ENCODE data around the gene LRG1. TPM values are rescaled to one million over a fixed set of nuclear protein-coding genes. Genes with fewer than 3 reads are reported as not detected.

LRG1 gene
- total RNA-seq: 2.1 TPM in 1 of 2 replicates, not detected in the other

GRCh38 chr19:4539693-4540581 lies at the start of gene LRG1:
Gene LRG1 (minus strand): TSS chr19:4540036. CDS start chr19:4540013, 23 bp downstream.

GRCh38 chr19:4559569-4559968 lies 19.7 kb upstream of the LRG1 start, which contains the start of gene SEMA6B:
Gene SEMA6B (minus strand): TSS chr19:4559684. CDS start chr19:4558457, 1,227 bp downstream.

GRCh38 chr19:4534836-4535658 lies 4.8 kb downstream of the LRG1 start, which contains the start of gene PLIN5:
Gene PLIN5 (minus strand): TSS chr19:4535224. CDS start chr19:4534074, 1,150 bp downstream.

GRCh38 chr19:4518345-4519171 lies 21.3 kb downstream of the LRG1 start, which contains the start of gene PLIN4:
Gene PLIN4 (minus strand): TSS chr19:4518486. CDS start chr19:4518272, 214 bp downstream.

Other genes with a start within 250 kb of the LRG1 start
- not detected in 2 replicates for gene TMIGD2, start 237.6 kb downstream of the LRG1 start, total RNA-seq
- under 0.01 and 0.07 TPM in 2 replicates for gene FSD1, start 235.4 kb downstream of the LRG1 start, total RNA-seq
- 52.2 and 59.1 TPM in 2 replicates for gene STAP2, start 201.2 kb downstream of the LRG1 start, total RNA-seq
- 3.8 and 7.5 TPM in 2 replicates for gene MPND, start 196.5 kb downstream of the LRG1 start, total RNA-seq
- gene SH3GL1, start 139.5 kb downstream of the LRG1 start, total RNA-seq: 31.1 and 55.2 TPM in 2 replicates
- gene CHAF1A, start 137.4 kb downstream of the LRG1 start, total RNA-seq: 5.5 and 5.8 TPM in 2 replicates
- 69.9 and 90.6 TPM in 2 replicates for gene UBXN6, start 82.2 kb downstream of the LRG1 start, total RNA-seq
- 46.0 and 48.5 TPM in 2 replicates for gene HDGFL2, start 67.7 kb downstream of the LRG1 start, total RNA-seq
- gene PLIN4, start 21.6 kb downstream of the LRG1 start, total RNA-seq: 2.4 and 12.9 TPM in 2 replicates
- gene PLIN5, start 4.8 kb downstream of the LRG1 start, total RNA-seq: 0.07 TPM in 1 of 2 replicates, not detected in the other
- under 0.01 TPM in 2 replicates for gene SEMA6B, start 19.6 kb upstream of the LRG1 start, total RNA-seq
- gene TNFAIP8L1, start 99.5 kb upstream of the LRG1 start, total RNA-seq: 0.68 and 0.85 TPM in 2 replicates
- 122 and 383 TPM in 2 replicates for gene MYDGF, start 130.3 kb upstream of the LRG1 start, total RNA-seq
- 38.3 and 40.3 TPM in 2 replicates for gene DPP9, start 183.8 kb upstream of the LRG1 start, total RNA-seq

Measured in nasal cavity respiratory epithelium epithelial cell of viscerocranial mucosa (primary cell).